NCI-H2107 (cell line): ENCODE data around the gene TMEM132D.

ENCODE experiments used
- DNase-seq: peaks from one replicate; lab custom pipeline; 2025; lab: John Stamatoyannopoulos, UW

The TMEM132D gene

GRCh38 chr12:129873111-129873832 is 30.6 kb downstream of the TMEM132D start:
- DNase-seq = peak; percentile 40

GRCh38 chr12:129871991-129872972 is 31.5 kb downstream of the TMEM132D start:
- no peak for DNase-seq

GRCh38 chr12:129870796-129871195 is 33.0 kb downstream of the TMEM132D start:
- DNase-seq = no peak

GRCh38 chr12:129870136-129870535 is 33.7 kb downstream of the TMEM132D start:
- no peak for DNase-seq

GRCh38 chr12:129868575-129868974 is 35.2 kb downstream of the TMEM132D start:
- no peak for DNase-seq

GRCh38 chr12:129863938-129864337 is 39.9 kb downstream of the TMEM132D start:
- DNase-seq = no peak

- DNase-seq = no peak
Measured at GRCh38 chr12:129862561-129863175, 41.2 kb downstream of the TMEM132D start.

GRCh38 chr12:129861951-129862350 is 41.9 kb downstream of the TMEM132D start:
- no peak for DNase-seq

- no peak for DNase-seq
Measured at GRCh38 chr12:129854591-129854990, 49.2 kb downstream of the TMEM132D start.

- no peak for DNase-seq
Measured at GRCh38 chr12:129851296-129851695, 52.5 kb downstream of the TMEM132D start.

GRCh38 chr12:129848876-129849275 is 54.9 kb downstream of the TMEM132D start:
- DNase-seq = no peak

- DNase-seq = no peak
Measured at GRCh38 chr12:129847063-129847462, 56.8 kb downstream of the TMEM132D start.

GRCh38 chr12:129844662-129845220 is 59.1 kb downstream of the TMEM132D start:
- DNase-seq = no peak

- no peak for DNase-seq
Measured at GRCh38 chr12:129841251-129841650, 62.6 kb downstream of the TMEM132D start.

- DNase-seq = no peak
Measured at GRCh38 chr12:129840145-129840884, 63.5 kb downstream of the TMEM132D start.

- no peak for DNase-seq
Measured at GRCh38 chr12:129839679-129840078, 64.1 kb downstream of the TMEM132D start.

- no peak for DNase-seq
Measured at GRCh38 chr12:129831294-129831693, 72.5 kb downstream of the TMEM132D start.

- no peak for DNase-seq
Measured at GRCh38 chr12:129830796-129831195, 73.0 kb downstream of the TMEM132D start.

GRCh38 chr12:129827866-129828384 is 75.9 kb downstream of the TMEM132D start:
- no peak for DNase-seq

- DNase-seq = no peak
Measured at GRCh38 chr12:129827102-129827865, 76.5 kb downstream of the TMEM132D start.
